NCI-H524 (cell line): ENCODE measurements around the gene ACSL6.

Experiments used
- DNase-seq, 2 experiments: peaks; one replicate each; lab custom pipeline; 2025; lab: John Stamatoyannopoulos, UW

The ACSL6 gene

DNA sequence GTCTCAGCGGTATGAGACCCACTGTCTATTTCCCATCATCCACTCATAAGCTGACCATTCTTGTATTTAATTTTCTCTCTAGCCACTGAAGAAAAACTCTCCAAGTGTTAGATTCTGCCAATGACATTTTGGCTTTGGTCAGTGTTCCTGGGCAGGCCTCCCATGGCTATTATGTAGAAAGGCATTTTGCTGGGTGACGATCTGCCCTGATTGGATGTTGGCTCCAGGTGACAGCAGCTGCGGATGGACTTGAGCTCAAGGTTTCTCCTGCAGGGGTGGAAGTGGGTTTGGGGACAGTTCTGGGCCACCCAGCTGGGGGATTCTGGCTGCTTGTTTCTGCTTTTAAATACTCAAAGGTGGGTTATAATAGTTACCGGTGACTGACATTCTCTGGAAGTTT lies 31.6 kb downstream of the ACSL6 start:
- DNase-seq = no peak

DNA sequence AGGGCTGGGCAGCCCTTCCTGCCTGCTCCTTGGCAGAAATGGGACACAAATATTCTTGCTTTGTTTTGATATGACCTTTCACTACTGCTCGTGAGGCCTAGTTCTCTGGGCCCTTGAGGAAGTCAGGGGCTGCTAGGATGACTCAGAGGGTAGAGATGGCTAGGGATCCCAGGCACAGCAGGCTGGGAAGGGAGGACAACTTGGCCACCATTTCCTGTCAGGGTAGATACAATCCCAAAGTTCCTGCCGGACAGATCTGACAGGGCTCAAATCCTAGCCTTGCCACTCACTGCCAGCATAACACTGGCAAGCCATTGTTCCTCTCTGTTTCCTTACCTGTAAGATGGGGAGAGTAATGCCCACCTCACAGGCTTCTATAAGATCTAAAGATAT lies 34.2 kb downstream of the ACSL6 start:
- no peak for DNase-seq

DNA sequence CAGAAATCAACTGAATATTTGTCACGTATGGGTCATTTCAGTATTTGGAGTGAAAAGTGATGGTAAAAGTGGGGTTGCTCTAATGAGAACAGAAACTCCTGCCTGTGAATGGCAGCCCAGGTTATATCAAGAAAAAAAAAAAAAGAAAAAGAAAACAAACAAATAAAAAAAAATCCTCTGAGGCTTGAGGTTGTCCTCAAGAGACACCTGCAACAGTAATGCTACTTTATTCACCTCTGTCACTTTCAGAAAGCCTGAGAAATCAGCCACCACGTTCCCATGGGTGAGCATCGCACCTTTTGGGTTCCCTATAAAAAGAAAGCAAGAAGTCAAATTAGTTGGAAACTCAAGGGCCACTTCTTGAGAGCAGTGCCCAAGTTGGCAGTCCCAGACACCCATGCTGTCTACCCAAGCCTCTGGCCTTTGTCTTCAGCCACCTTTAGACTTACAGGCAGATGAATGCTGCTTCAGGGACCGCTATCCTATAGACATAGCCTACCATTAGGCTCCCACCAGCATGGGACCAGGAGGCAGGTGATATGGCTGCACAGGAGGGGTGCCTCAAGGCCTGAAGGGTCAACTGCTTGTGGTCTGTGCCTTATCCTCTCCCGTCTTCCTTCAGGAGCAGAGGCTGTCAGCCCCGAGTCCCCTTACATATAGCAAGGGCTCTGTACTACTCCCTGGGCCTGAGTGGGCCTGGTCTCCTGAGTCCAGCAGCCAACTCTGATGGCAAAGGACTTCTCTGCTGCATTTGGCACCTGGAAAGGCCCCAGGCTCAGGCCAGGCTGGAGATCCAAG lies 34.8 kb downstream of the ACSL6 start:
- DNase-seq = no peak

DNA sequence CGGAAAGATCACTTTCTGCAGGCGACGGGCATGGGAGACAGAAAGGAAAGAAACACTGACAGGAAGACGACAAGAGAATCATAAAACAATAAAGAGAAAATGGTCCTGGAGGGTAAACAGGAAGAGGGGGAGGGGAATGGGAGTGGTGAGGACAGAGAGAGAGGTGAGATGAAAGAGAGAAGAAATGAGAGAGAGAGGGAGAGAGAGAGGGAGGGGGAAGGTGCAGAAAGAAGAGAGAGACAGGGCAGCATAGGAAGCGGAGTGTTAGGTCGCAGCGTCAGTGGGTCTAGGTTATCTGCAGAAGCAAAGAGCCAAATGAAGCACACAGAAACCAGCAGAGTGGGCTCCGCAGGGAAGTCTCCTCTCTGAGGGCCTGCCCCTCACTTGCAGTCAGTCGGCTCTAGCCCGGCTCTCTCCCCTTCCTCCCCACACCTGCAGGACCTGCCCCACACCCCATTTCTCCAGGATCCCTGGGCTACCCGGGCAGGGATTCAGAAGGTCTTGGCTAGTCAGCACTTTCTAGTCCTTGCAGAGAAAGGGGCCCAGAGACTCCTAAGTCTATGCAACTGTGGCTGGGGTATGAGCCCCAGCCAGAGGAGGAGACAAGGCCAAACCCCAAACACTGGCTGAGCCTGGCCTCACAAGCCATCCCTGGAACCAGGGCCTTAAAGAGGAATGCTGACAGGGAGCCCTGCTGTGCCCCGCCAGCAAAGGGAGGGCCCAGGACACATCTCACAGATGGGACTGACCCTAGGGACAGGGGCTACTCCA lies 36.3 kb downstream of the ACSL6 start:
- no peak for DNase-seq

DNA sequence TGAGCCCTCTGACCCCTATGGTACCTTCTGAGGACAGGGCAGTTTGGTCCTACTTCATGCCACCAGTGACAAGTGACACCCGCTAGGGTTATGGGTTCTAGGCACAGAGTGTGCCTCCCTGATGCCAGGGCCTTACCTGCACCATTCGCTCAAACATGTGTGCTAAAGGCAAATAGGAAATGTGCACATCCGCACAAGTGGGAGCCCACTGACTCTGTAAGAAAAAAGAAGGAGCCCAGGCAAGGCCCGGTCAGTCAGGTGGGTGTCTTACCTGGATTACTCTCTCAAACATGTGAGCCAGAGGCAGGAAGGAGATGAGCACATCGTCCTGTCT lies 36.9 kb downstream of the ACSL6 start:
- no peak for DNase-seq

DNA sequence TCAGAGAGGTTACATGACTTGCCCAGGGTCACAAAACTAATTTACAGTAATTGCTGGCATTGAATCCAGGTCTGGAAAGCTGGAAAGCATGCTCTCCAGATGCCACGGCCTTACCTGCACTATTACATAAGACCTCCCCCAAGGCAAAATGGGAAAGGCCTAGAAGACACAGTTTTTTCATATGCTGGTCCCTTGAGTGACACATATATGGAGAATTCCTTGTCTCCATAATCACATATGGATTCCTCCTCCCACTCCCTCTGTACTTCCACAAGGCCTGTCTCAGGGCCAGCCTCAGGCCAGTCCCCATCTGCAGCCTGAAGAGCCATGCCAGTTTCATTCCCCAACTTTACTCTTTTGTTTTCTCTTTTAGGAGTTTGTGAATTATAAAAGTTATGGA lies 37.4 kb downstream of the ACSL6 start:
- DNase-seq = no peak

DNA sequence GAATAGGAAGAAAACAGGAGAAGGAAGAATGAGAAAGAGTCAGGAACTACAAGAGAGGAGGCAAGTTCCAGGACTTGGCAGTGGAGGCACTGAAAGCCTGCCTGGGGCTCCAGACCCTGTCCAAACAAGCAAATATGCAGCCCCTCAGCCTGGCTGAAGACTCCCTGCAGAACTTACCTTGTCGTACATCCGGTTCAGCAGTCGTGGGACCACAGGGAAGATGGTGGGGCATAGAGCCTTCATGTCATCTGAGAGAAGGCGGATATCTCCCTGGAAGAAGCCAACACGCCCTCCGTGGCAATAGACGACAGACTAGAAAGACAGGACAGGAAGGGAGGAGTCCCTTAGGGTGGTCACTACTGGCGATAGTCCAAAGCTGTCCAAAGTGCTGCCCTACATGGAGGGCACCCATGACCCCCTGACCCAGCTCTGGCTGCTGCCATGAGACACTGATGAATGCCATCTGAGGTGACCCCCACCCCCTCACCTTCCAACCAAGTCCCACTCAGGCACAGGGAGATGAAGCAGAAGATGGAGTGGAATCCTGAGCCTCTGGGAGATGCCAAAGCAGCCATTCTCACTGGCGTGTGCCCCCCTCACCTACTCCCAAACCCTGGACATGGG lies 38.3 kb downstream of the ACSL6 start:
- DNase-seq = no peak

DNA sequence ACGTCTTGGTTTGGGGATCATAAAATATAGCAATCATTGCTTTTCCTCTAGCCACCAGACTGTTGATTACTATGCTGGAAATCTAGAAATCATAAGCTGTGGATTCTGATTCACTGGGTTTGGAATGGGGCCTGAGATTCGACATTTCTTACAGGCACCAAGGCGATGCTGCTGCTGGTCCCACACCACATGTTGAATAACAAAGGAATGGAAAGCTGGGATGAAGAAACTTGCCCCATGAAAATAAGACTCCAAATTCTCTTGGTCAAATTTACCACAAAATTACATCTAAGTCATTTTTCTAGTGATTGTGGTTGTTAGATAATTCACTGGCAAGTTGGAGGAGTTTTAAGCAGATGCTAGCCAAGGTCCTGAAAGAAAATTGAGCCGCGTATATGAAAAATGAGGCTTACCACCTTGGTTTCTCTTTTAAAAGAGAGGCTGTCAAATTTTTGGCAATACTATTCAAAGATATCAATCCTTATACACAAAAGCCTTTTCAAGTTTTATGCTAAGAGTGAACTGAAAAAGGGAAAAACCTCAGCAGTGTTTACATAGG lies 43.0 kb downstream of the ACSL6 start:
- DNase-seq = no peak

DNA sequence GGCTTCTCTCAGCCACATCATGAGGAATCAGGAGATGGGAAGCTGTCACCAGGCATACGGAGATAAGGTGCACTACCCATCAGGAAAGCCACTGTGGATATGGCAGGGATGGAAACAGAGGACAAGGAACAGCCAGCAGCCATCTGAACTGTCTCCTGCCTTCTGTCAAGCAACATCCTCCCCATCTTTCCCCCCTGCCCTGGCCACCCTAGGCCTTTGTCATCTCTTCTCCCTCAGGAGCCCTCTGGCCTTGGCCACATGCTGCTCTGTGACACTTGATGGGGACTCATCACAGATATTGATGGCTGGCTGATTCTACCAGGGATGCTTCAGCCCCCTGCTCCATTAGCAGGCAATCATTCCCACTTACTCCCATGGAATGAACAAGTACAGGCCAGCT lies 44.9 kb downstream of the ACSL6 start:
- DNase-seq = no peak

DNA sequence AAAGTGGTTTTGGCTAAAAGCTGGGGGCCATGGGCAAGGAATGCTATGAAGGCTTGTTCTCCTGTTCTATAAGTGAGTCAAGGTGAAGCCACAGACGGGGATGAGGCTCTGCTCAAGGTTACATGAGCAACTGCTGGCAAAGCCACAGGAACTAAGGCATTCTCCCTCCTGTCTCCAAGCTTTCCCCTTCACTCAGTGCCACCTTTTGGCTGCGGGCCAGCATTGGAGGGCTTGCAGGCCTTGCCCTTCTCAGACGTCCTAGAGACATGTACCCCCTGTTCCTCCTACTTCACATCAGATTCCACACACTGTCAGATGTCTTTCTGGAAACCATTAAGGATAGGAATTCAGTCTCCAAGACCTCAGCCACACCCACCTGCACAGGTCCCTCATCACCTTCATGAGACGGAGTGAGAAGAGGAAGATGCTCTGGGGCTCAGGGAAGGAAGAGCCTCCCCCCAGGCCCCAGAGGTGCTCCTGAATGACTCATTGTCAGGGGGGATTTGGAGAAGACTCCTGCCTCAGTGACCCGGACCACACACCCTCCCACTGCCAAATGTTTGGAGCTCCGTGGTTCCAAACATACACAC lies 45.5 kb downstream of the ACSL6 start:
- no peak for DNase-seq

DNA sequence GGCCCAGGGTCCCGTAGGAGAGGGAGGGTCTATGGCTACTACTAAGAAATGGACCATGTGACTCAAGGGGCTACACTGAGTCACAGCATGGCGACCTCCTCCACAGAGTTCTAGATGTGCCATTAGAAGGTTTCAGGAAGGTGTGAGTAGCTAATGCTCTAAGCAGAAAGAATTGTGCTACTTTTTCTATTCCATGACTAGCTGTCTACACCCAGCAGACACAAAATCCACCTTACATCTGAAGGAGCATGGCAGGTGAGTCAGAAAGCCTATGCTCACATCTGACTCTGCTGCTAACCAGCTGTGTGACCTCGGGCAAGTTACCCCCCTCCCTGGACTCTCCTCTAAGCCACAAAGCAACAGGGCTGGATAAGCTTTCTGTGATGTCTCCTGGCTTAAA lies 51.6 kb downstream of the ACSL6 start:
- no peak for DNase-seq

DNA sequence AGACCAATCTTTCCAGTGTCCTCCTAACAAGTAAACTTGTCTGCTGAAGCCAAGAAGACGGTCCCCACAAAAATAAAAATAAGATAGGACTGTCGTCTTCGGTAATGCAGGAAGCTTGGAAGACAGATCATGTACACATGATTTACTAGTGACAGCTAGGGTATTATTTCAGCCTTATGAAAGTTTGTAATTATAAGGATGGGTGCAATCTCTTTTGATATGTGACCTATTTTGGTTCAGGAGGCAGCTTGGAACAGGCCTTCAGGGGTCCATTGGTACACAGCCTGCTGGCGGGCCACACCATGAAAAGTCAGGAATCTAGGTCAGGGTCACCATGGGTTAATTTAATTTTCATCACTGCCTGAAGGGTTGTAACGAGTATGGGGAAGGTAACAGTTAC lies 52.3 kb downstream of the ACSL6 start:
- DNase-seq = no peak

DNA sequence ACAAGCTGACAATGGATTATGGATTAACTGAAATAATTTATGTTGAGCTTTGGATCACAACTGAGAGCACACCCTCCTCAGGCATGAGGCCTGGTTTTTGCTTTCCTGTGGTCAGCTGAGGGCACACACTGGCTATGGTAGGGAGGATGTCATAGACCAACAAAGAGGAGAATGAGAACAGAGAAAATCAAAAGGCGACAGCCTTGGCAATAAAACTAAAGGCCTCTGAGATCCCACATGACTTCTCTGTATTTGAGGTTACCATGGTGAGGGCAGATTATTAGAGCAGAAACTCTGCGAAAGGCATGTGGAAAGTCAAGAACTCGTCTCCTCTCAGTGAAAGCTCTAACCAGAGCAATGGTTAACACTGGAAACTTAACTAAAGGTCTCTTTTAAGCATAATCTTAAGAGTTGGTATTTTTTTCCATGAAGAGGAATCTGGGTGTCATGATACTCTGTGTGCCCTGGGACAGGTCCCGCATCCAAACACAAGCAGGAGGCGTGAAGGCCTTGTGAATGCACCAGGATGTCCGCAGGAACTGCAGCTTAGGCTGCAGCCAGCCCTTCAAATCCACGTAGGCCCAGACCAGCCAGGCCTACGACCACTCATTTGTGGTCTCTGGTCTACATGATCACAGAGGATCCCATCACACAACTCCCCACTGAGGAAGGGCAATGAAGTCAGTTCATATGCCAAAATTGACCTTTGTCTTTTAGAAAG lies 53.6 kb downstream of the ACSL6 start:
- no peak for DNase-seq

DNA sequence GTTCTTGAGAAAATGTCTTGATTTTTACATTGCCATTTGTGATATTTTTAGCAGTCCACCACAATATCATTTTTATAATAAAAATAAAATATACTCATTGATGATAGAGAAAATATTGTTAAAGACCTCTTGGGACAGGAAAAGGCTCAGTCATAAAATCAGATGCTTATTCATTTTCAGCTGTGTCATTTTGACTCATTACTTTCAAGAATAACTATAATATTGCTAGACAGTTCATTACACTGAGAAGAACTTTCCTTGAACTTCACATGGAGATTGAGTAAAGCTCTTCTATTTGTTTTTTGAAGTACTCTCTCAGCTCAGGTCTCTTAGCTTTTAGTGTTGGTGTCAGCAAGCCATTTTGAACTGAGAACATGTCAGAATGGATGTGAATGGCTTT lies 57.5 kb downstream of the ACSL6 start:
- no peak for DNase-seq

DNA sequence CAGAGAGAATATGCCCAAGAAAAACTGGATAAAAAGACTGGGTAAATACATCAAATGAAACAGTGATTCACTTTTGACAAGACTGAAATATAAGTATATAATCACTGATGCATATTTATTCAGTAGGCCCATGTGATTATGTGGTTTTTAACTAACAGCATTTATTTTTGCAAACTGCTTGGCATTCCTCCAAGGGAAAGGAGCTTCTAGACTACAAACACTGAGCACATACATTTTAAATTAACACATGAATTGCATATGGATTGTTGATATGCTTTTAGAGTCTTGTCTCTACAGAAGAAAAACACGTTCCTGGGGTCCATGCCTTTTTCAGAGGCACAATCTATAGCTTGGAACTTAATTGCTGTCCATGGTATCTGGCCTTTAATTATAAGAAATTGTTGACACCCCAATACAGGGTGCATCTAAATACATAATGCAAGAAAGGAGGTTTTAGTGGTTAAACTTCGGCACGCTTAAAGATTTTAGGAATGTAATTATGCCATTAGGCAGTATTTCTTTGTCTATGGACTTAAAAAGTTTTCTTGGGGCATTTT lies 59.1 kb downstream of the ACSL6 start:
- no peak for DNase-seq

DNA sequence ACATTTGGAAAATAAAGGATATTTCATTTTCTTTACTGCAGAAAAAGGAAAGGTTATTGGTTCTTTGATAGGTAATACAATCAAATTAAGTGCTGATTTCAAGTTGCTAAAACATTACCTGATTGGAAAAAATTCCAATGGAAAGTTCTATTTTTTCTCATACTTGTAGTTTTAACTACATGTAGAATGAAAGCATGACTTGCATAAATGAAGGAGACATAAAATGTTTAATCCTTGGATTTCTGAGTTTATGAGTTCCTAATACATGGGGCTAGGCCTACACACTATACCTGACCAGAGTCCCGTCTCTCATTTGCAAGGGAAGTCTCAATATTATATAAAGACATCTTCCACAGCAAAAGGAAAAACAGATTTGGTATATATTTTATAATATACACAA lies 60.8 kb downstream of the ACSL6 start:
- DNase-seq = no peak

DNA sequence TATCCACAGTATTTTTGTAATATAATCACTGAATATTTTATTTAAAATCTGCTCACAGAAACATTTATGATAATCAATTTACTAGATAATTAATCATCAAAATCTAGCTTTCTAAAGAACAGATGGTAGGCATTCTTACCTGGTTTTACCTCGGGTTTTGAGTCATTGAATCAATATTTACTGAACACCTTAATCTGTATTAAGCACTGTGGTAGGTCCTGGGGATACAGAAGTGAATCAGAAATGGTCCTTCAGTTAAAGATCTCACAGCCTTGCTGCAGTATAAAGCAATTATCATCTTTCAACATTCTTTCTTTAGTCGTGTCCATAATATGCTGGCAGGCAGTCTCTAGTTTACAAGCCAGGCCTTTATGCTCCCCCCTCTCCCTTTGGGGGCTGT lies 64.0 kb downstream of the ACSL6 start:
- no peak for DNase-seq

DNA sequence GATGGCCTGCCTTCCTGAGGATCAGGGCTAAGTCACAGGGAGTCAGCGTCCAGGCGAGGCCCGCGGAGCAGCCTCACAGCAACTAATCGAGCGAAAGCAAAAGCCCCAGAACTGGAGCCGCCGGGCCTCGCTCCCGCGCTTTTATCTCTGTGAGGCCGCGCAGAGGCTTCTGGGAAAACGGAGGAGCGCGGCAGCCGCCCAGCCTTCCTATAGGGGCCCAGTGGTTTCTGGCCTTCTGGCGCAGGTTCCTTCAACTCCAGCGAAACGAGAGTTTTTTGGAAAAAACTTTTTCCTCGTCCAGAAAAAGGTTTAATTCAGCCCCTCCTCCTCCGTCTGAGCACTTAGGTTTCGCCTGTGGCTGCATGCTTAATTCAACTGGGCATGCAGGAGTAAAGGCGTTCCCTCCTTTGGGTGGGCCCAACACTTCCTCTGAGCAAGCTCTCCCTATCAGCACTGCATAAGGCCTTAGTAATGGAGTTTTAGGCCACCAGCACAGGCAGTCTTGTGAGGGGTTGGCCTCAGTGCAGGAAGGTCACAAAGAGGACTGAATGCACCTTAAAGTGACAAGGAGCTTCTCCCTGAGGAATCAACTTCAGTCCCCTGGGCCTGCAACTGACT lies 65.8 kb downstream of the ACSL6 start, which contains the start of gene MEIKIN:
MEIKIN (minus strand) TSS at position 113 of the 618 bp plus-strand sequence. CDS start 158 bp downstream, outside the sequence.
- no peak for DNase-seq

DNA sequence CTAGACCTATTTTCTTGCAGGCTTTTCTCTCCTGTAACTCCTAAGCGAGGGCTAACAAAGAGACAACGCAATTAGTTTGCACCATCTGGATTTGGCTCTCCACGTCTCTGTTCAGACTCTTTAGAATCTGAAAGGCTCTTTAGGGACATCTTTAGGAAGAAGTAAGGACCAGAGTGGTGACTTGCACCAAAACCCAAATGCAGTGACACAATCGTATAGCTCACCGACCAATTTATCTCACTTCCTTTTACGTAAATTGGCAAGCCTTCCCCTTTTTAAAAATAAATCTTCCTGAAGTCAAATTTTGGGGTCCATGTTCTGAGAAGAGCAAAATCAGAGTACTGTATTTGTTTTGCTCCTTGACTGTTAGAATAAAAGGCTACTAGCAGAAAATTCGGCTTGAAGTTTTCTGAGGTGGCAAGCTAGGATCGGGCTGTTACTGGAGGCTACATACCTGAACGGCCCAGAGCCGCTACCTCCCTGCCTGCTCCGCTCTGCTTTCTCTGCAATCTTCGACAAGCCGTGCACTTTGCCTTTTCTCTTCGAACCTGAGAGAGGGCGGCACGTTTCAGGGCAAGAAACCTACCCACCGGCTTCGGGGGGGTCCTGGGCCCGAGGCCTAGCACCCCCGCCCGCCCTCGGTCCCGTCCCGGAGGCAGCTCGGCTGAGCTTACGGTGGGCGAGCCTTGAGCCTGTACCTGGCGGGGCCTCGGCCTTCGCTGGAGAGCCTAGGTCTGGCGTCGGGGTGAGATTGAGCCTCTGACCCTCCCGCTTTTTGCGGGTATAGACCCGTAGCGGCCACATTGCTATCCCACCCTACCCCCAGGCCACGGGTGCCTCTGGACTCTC lies 66.5 kb downstream of the ACSL6 start:
- no peak for DNase-seq

DNA sequence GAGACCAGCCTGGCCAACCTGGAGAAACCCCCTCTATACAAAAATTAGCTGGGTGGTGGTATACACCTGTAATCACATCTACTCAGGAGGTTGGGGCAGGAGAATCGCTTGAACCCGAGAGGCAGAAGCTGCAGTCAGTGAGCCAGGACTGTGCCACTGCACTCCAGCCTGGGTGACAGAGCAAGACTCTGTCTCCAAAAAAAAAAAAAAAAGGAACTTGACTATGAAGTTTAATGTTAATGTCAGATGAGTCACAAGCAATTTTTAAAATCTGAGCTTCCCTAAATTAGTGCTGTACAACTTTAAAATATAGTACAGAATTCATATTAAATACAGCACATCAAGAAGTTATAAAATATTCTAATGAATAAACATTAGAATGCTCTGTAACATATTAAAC lies 67.5 kb downstream of the ACSL6 start:
- no peak for DNase-seq
